GM12878 (cell line): Measurements from ENCODE around the gene PSTPIP2. TPM values are rescaled to one million over a fixed set of nuclear protein-coding genes. Genes with fewer than 3 reads are reported as not detected.

ENCODE experiments used
- ATAC-seq: fragments of 200-7000 bp; cut with Tn5 transposase; 3 replicates; pipeline ENCODE4 v1.9.1; 2020; ENCODE audit warnings: mild to moderate bottlenecking, moderate library complexity
- BruUV-seq: library from RNA; stranded (reverse); fragments of 400-500 nt; replicated peaks from 2 replicates; lab custom pipeline; 2021; lab: Mats Ljungman, UMichigan
- CTCF ChIA-PET: fragments of 300-600 bp; sonication (Branson Sonifier 250); formaldehyde crosslinking; extraction: SDS; loops from one replicate; lab custom pipeline; 2021; ENCODE audit warnings: inconsistent platforms; lab: Yijun Ruan, JAX
- POLR2A ChIA-PET: fragments of 350-600 bp; formaldehyde crosslinking; extraction: SDS; loops from one replicate; lab custom pipeline; 2021; ENCODE audit warnings: inconsistent platforms; lab: Charles Lee
- RAD21 ChIA-PET: fragments of 300-600 bp; sonication (Branson Sonifier 250); formaldehyde crosslinking; loops from one replicate; lab custom pipeline; 2023; ENCODE audit warnings: antibody characterized with exemption; ENCODE audit not compliant: unreplicated experiment; lab: Charles Lee
- SMC1A ChIA-PET: fragments of 300-600 bp; sonication (Branson Sonifier 250); formaldehyde crosslinking; loops from one replicate; lab custom pipeline; 2023; ENCODE audit not compliant: unreplicated experiment, uncharacterized antibody; lab: Charles Lee
- DNase-seq: peaks from one replicate; pipeline ENCODE4 v3.0.0-alpha.2; 2011; ENCODE audit warnings: low read depth, low spot score
- FAIRE-seq: peaks from 3 replicates; lab custom pipeline; 2011; peaks lifted over from hg19 to GRCh38; lab: Jason Lieb, UNC
- H2AFZ ChIP-seq: 2 replicates; pipeline ENCODE4 v1.6.0; 2011; ENCODE audit warnings: low read depth, low read length, control low read depth; ENCODE audit not compliant: control insufficient read depth
- H3K27ac ChIP-seq: 2 replicates; pipeline ENCODE4 v1.5.1; 2011; ENCODE audit warnings: control low read depth; ENCODE audit not compliant: control insufficient read depth, insufficient read depth
- H3K27me3 ChIP-seq, 2 experiments: replicated peaks in 1 of 2; 2 replicates each; pipeline versions ENCODE4 v1.6.0 to v1.6.1; 2011; ENCODE audit warnings: low read length in 1 of 2; ENCODE audit not compliant: control insufficient read depth in 2 of 2, insufficient read depth in 2 of 2
- H3K36me3 ChIP-seq, 2 experiments: 2 replicates each; pipeline ENCODE4 v1.5.1; 2011; ENCODE audit warnings: low read length in 1 of 2; ENCODE audit not compliant: control insufficient read depth in 2 of 2, insufficient read depth in 2 of 2
- H3K4me1 ChIP-seq: 2 replicates; pipeline ENCODE4 v1.6.1; 2011; ENCODE audit warnings: mild to moderate bottlenecking, low read length, moderate library complexity, mixed read lengths; ENCODE audit not compliant: control insufficient read depth, insufficient read depth
- H3K4me2 ChIP-seq: 2 replicates; pipeline ENCODE4 v1.6.0; 2011; ENCODE audit warnings: control low read depth; ENCODE audit not compliant: control insufficient read depth, insufficient read depth
- H3K4me3 ChIP-seq: fragments of 200-600 bp; sonication (generic); 2 replicates; pipeline ENCODE4 v1.5.1; 2016
- H3K79me2 ChIP-seq: 2 replicates; pipeline ENCODE4 v1.6.0; 2011; ENCODE audit warnings: low read length; ENCODE audit not compliant: control insufficient read depth, insufficient read depth
- H3K9ac ChIP-seq: 2 replicates; pipeline ENCODE4 v1.8.0; 2011; ENCODE audit warnings: low read length, control low read depth, mixed read lengths; ENCODE audit not compliant: control insufficient read depth, insufficient read depth
- H3K9me3 ChIP-seq: replicated peaks from 3 replicates; pipeline ENCODE4 v1.5.1; 2011; ENCODE audit warnings: mild to moderate bottlenecking, low read length; ENCODE audit not compliant: control insufficient read depth, insufficient read depth
- H4K20me1 ChIP-seq: 2 replicates; pipeline ENCODE4 v1.6.0; 2011; ENCODE audit not compliant: control insufficient read depth, insufficient read depth
- BACH1 ChIP-seq: fragments of 450-650 bp; IDR thresholded peaks from 2 replicates; pipeline ENCODE4 v1.6.1; 2017; ENCODE audit warnings: mild to moderate bottlenecking, borderline replicate concordance
- BMI1 ChIP-seq: fragments of 450-650 bp; IDR thresholded peaks from 2 replicates; pipeline ENCODE4 v1.6.1; 2016; ENCODE audit warnings: mild to moderate bottlenecking, moderate library complexity, borderline replicate concordance
- E2F4 ChIP-seq: IDR thresholded peaks from 2 replicates; pipeline ENCODE4 v1.6.1; 2012; ENCODE audit warnings: low read depth, low read length, improper control_type of control experiment
- ETV6 ChIP-seq, 2 experiments: fragments of 450-650 bp in 1 of 2; IDR thresholded peaks in 1 of 2; conservative IDR thresholded peaks in 1 of 2; 2 replicates each; pipeline ENCODE4 v1.6.1; 2014; ENCODE audit warnings: antibody characterized with exemption in 1 of 2, borderline replicate concordance in 1 of 2, low read depth in 1 of 2, mild to moderate bottlenecking in 1 of 2, moderate library complexity in 1 of 2
- GATAD2B ChIP-seq: fragments of 450-650 bp; conservative IDR thresholded peaks from 2 replicates; pipeline ENCODE4 v1.6.1; 2017; ENCODE audit warnings: low read depth, mild to moderate bottlenecking, moderate library complexity
- JUND ChIP-seq: IDR thresholded peaks from 2 replicates; pipeline ENCODE4 v1.6.1; 2012; ENCODE audit warnings: low read depth, mild to moderate bottlenecking, low read length, improper control_type of control experiment, moderate library complexity
- LARP7 ChIP-seq: fragments of 450-650 bp; IDR thresholded peaks from 2 replicates; pipeline ENCODE4 v1.6.1; 2017; ENCODE audit warnings: mild to moderate bottlenecking
- MTA2 ChIP-seq: fragments of 450-650 bp; IDR thresholded peaks from 2 replicates; pipeline ENCODE4 v1.6.1; 2016; ENCODE audit warnings: low read depth, mild to moderate bottlenecking, moderate library complexity
- NBN ChIP-seq: fragments of 450-650 bp; IDR thresholded peaks from 2 replicates; pipeline ENCODE4 v1.6.1; 2016
- NR2F1 ChIP-seq: fragments of 450-650 bp; conservative IDR thresholded peaks from 2 replicates; pipeline ENCODE4 v1.6.1; 2017; ENCODE audit warnings: mild to moderate bottlenecking
- POLR2AphosphoS5 ChIP-seq: IDR thresholded peaks from 2 replicates; pipeline ENCODE4 v1.6.1; 2011; ENCODE audit warnings: mild to moderate bottlenecking, low read length, inconsistent platforms
- SMC3 ChIP-seq: IDR thresholded peaks from 2 replicates; pipeline ENCODE4 v1.6.1; 2011; ENCODE audit warnings: low read length, improper control_type of control experiment, borderline replicate concordance
- WRNIP1 ChIP-seq: IDR thresholded peaks from 2 replicates; pipeline ENCODE4 v1.6.1; 2011; ENCODE audit warnings: low read depth, low read length, improper control_type of control experiment, borderline replicate concordance
- ZNF274 ChIP-seq: IDR thresholded peaks from one replicate; pipeline ENCODE4 v1.8.0; 2011; ENCODE audit not compliant: insufficient read length, insufficient read depth
- ZNF384 ChIP-seq: IDR thresholded peaks from 2 replicates; pipeline ENCODE4 v1.6.1; 2012; ENCODE audit warnings: low read depth, mild to moderate bottlenecking, low read length, improper control_type of control experiment, borderline replicate concordance
- WGBS: methylation state at CpG from one replicate; pipeline ENCODE4 v1.1.6; 2016; ENCODE audit warnings: low lambda C conversion rate; ENCODE audit not compliant: insufficient replicate concordance, insufficient coverage; ENCODE audit errors: missing lambda C conversion rate; 5-methylcytosine and 5-hydroxymethylcytosine counted together
- in situ Hi-C: fragments of 300-500 bp; cut with MboI; formaldehyde crosslinking; loops from 9 replicates; pipeline ENCODE4 v1.14.3; 2018; ENCODE audit warnings: mixed read lengths
- intact Hi-C: fragments of 100-400 bp; cut with micrococcal nuclease; formaldehyde crosslinking; loops from one replicate; pipeline ENCODE4 v1.14.2; 2022; ENCODE audit not compliant: unreplicated experiment
- polyA plus RNA-seq, 11 experiments: library from polyadenylated mRNA; depleted of rRNA in 4 of 11; unstranded in 6 of 11; stranded (reverse) in 5 of 11; fragments of >200 nt; fragmentation: Nextera tagmentation in 4 of 11; fragmentation: Illumina TruSeq in 1 of 11; extraction: Ambion mirVana in 4 of 11; extraction: Trizol in 1 of 11; gene quantifications; 1 replicate in 1 of 11; 2 replicates in 10 of 11; pipeline versions ENCODE4 v1.2.1 to v1.2.3, GENCODE V29; 2011 to 2016; ENCODE audit warnings: inconsistent platforms in 2 of 11, missing spikeins in 2 of 11, low read depth in 1 of 11
- total RNA-seq, 4 experiments: library from RNA; depleted of rRNA in 3 of 4; stranded (reverse); fragments of >200 nt in 3 of 4; fragmentation: Illumina TruSeq in 1 of 4; extraction: Trizol in 1 of 4; gene quantifications; 2 replicates each; pipeline versions ENCODE4 v1.2.1 to v1.2.3, GENCODE V29; 2013 to 2021
- TF ChIP-seq, protein P1 (sequence below): fragments of 450-650 bp; IDR thresholded peaks from 2 replicates; pipeline ENCODE4 v1.6.1; 2018; ENCODE audit warnings: borderline replicate concordance, mild to moderate bottlenecking; ENCODE audit not compliant: partially characterized antibody
- TF ChIP-seq, protein P2 (sequence below): fragments of 450-650 bp; formaldehyde crosslinking; IDR thresholded peaks from 2 replicates; pipeline ENCODE4 v1.5.0; 2022; ENCODE audit warnings: mild to moderate bottlenecking, missing genetic modification characterization

The PSTPIP2 gene
- total and polyA plus RNA-seq, 10 of the 15 experiments (the other 5 are each of a cell fraction or from before 2014, with no cell fraction given), result 0.69 to 38.4 (median 24.7) TPM

GRCh38 chr18:46048641-46049040 lies 23.4 kb downstream of the PSTPIP2 start:
- TF ChIP-seq JUND, result no peak
- no peak for TF ChIP-seq NBN
- TF ChIP-seq ETV6 (conservative IDR thresholded peaks at IDR 0.05 in 1 of 2, IDR thresholded peaks at IDR 0.05 in 1 of 2; ENCODE audit: borderline replicate concordance in 1 of 2, low read depth in 1 of 2), result no peak
- no peak for TF ChIP-seq POLR2AphosphoS5
- TF ChIP-seq, protein P1, sequence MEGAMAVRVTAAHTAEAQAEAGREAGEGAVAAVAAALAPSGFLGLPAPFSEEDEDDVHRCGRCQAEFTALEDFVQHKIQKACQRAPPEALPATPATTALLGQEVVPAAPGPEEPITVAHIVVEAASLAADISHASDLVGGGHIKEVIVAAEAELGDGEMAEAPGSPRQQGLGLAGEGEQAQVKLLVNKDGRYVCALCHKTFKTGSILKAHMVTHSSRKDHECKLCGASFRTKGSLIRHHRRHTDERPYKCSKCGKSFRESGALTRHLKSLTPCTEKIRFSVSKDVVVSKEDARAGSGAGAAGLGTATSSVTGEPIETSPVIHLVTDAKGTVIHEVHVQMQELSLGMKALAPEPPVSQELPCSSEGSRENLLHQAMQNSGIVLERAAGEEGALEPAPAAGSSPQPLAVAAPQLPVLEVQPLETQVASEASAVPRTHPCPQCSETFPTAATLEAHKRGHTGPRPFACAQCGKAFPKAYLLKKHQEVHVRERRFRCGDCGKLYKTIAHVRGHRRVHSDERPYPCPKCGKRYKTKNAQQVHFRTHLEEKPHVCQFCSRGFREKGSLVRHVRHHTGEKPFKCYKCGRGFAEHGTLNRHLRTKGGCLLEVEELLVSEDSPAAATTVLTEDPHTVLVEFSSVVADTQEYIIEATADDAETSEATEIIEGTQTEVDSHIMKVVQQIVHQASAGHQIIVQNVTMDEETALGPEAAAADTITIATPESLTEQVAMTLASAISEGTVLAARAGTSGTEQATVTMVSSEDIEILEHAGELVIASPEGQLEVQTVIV, result no peak
- TF ChIP-seq WRNIP1, result no peak
- TF ChIP-seq LARP7, result no peak
- no peak for TF ChIP-seq MTA2
- TF ChIP-seq, protein P2, sequence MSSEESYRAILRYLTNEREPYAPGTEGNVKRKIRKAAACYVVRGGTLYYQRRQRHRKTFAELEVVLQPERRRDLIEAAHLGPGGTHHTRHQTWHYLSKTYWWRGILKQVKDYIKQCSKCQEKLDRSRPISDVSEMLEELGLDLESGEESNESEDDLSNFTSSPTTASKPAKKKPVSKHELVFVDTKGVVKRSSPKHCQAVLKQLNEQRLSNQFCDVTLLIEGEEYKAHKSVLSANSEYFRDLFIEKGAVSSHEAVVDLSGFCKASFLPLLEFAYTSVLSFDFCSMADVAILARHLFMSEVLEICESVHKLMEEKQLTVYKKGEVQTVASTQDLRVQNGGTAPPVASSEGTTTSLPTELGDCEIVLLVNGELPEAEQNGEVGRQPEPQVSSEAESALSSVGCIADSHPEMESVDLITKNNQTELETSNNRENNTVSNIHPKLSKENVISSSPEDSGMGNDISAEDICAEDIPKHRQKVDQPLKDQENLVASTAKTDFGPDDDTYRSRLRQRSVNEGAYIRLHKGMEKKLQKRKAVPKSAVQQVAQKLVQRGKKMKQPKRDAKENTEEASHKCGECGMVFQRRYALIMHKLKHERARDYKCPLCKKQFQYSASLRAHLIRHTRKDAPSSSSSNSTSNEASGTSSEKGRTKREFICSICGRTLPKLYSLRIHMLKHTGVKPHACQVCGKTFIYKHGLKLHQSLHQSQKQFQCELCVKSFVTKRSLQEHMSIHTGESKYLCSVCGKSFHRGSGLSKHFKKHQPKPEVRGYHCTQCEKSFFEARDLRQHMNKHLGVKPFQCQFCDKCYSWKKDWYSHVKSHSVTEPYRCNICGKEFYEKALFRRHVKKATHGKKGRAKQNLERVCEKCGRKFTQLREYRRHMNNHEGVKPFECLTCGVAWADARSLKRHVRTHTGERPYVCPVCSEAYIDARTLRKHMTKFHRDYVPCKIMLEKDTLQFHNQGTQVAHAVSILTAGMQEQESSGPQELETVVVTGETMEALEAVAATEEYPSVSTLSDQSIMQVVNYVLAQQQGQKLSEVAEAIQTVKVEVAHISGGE (CRISPR knock-in tag), result no peak
- no peak for TF ChIP-seq SMC3
- TF ChIP-seq ZNF384, result no peak
- no peak for TF ChIP-seq NR2F1
- no peak for TF ChIP-seq BACH1
- TF ChIP-seq E2F4, result no peak
- no peak for TF ChIP-seq BMI1
- no peak for TF ChIP-seq ZNF274
- TF ChIP-seq GATAD2B, result no peak
- no TSS peak for BruUV-seq
- Histone ChIP-seq H3K9me3 (no peaks in the 10 kb centered on the region; the same call in 2 of the 3 replicates), H3K4me1 (no peaks in the 10 kb centered on the region), H4K20me1 (no peaks in the 10 kb centered on the region), H3K9ac (no peak overlapping the region), H3K27me3 (no peaks in the 10 kb centered on the region), H3K79me2 (no peaks in the 10 kb centered on the region), H3K4me3 (no peak overlapping the region), H3K27ac (no peak overlapping the region), H3K4me2 (no peak overlapping the region), H3K36me3 (no peaks in the 10 kb centered on the region), H2AFZ (no peak overlapping the region)
- FAIRE-seq, result no peak
- ATAC-seq, result no peak
- ChIA-PET SMC1A (no interaction called here), CTCF (no interaction called here), RAD21 (no interaction called here), POLR2A (no interaction called here)
- DNase-seq, result no peak
- in situ Hi-C loops (no loop called here), intact Hi-C loops (no loop called here)
- 5% methylated on average over 1 of the region's 1 CpG for WGBS
